GF-D8 (cell line): ENCODE measurements around the gene PAMR1.
"Not testable (repeated sequence)": the region's sequence is repeated elsewhere in the genome, so short reads cannot be mapped to it uniquely, and the experiment has no call there.

Experiments
- DNase-seq: peaks from one replicate; lab custom pipeline; 2025; lab: John Stamatoyannopoulos, UW

PAMR1 gene

GRCh38 chr11:35543481-35543880 is 18.1 kb upstream of the PAMR1 start:
- DNase-seq = no peak

DNA sequence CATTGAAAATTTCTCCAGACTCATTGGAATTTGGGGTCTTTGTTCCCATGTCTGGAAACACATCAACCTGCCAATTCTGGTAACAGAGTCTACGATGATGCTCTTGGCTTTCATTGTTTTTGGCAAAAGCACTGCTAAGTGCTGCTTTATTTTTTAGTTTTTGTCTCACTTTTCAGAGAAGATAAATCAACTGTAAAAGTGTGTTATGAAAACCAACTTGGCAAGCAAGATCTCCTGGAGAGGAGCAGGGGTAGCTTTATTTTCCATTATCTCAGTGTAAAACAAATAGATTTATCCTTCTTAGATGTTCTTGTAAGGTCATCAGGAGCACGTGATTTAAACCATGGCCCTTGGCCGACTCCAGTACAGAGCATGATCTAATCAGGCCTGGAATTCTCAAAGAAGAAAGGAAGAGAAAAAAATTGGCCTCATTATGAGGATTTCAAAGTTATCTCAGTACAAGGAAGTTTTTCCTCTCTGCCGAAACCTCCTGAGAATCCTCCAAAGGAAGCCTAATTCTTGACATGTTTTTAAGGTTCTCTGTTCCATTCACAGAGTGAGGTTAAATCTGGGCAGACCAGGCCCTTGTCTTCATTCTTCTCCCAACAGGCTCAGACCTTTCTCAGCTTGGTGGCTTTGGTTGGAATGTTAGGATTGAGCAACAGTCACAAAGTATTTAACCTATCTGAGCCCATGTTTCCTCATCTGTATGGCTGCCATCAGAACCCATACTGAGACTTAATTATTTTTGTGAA is 16.4 kb upstream of the PAMR1 start:
- DNase-seq = no peak

- DNase-seq = no peak
Measured at GRCh38 chr11:35540526-35540925, 15.1 kb upstream of the PAMR1 start.

DNA sequence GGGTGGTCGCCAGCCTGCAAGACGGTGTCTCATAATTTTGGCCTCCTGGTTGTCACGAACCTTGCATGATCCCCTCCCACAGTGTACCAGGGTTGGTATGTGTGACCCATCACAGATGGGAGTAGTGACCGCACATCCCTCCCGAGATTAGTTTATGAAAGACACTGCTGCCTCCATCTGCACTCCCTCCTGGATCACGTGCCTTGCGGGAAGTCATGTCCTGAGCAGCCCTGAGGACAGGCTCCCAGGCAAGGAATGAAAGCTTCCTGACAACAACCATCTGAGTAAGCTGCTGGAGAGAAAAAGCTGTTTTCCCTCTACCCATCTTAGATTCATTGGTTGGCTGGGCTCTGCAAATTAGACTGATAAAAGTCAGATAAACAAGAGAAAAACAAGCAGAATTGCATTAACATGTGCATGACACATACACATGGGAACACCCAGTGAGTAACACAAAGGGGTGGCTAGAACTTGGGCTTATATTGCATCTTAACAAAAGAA is 14.4 kb upstream of the PAMR1 start:
- DNase-seq = no peak

- no peak for DNase-seq
Measured at GRCh38 chr11:35539256-35539655, 13.8 kb upstream of the PAMR1 start.

- no peak for DNase-seq
Measured at GRCh38 chr11:35536470-35536869, 11.1 kb upstream of the PAMR1 start.

DNA sequence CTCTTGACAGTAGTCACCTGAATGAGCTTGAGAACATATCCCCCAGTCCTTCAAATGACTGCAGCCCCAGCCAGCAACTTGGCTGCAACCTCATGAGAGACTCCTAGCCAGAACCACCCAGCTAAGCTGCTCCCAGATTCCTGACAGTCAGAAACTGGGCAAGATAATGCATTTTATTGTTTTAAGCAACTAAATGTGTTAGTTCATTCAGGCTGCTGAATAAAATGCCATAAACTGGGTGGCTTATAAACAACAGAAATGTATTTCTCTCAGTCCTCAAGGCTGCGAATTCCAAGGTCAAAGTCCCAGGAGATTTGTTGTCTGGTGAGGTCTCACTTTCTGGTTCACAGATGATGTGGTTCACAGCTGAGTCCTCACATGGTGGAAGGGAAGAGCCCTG is 5.8 kb upstream of the PAMR1 start:
- no peak for DNase-seq

GRCh38 chr11:35529971-35530495 is 4.6 kb upstream of the PAMR1 start:
- no peak for DNase-seq

DNA sequence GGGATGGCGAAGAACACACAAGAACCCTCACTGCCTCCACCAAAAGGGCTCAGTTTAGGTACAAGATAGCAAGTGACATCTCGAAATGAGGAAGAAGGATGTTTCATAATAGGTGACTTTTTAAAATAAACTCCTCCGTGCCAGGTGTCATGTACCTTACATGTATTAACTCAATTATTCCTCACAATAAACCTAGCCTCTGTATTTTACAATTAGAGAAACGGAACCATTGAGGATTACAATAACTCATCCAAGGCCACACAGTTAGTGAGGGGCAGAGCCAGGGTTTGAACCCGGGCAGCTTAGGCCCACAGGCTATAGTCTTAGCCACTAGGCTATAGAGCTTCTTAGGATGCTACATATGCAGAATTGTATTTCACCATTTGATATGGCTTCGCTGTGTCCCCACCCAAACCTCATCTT is 965 bp upstream of the PAMR1 start:
- no peak for DNase-seq

DNA sequence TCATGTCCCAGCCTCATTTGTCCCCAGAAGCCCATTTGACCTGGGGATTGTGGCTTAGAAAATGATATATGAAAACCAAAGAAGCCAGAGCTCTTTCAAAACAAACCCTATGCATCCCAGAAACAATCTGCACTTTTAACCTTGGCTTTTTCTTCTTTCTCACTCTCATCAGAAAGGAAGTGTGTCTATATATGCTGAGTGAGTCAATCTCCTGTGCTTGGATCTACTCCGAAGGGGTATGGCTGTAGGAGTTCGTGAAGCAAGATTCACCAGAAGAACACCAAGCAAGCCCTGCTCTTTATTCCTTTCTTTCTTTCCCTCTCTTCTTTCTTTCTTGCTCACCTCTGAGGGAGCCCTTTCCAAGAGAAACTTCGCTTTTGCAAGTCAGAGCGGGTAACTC is 636 bp downstream of the PAMR1 start:
- DNase-seq = no peak

GRCh38 chr11:35523861-35524260 is 1.6 kb downstream of the PAMR1 start:
- DNase-seq = no peak

DNA sequence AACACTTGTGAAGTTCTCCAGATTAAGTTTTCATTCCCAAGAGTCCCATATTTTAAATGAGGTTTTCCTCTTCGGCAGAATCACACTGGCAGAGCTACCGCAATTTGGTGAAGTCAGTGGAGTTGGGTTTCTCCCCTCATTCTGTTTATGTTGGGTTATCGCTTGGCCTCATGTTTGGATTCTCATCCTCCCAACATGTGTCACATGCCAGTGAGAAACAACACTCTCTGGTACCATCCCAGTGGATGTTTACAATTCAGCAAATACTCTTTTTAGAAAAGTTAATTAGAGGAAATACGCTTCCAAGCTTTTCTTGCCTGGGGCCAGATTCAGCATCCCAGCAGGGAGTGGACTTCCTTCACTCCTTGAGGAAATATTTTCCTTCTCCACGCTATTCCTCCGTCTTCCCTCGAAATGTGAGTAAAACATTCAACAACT is 2.1 kb downstream of the PAMR1 start:
- no peak for DNase-seq

- not testable (repeated sequence) for DNase-seq
Measured at GRCh38 chr11:35522091-35522490, 3.3 kb downstream of the PAMR1 start.

DNA sequence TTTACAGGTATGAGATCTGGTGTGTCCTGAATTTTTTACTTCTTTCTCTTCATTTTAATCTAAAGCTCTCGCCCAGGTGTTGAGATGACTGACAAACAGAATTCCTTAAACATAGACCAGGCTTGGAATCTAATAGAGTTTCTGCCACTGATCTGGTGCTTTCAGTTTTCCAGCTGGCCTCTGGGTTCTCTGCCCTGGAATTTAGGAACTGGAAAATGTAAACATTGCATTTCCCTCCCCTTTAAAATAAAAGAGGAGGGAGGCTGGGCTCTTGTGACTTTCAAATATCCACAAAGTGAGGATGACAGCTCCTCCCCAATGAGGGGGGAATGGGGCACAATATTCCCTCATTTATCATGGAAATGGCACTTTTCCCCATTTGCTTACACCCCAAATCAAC is 5.0 kb downstream of the PAMR1 start:
- DNase-seq = no peak

DNA sequence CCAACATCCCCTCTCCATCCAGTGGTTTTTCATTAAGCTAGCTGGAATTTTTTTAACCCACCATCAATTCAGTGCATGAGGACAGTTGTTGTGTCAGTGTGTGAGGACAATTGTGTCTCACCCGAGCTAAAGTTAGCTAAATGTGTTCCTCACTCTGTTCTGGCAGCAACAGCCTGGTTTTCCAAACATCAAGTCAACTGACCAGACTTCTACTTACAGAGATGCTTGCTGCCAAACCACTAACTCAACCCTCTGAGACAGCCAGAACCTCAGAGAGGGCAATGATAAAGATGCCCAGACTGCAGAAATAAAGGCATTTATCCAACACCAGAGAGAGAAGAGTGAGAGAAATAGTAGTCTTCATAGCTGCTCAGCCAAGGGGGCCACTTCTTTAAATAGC is 6.7 kb downstream of the PAMR1 start:
- no peak for DNase-seq

- DNase-seq = no peak
Measured at GRCh38 chr11:35517481-35517880, 7.9 kb downstream of the PAMR1 start.

GRCh38 chr11:35516403-35516802 is 9.0 kb downstream of the PAMR1 start:
- DNase-seq = no peak

DNA sequence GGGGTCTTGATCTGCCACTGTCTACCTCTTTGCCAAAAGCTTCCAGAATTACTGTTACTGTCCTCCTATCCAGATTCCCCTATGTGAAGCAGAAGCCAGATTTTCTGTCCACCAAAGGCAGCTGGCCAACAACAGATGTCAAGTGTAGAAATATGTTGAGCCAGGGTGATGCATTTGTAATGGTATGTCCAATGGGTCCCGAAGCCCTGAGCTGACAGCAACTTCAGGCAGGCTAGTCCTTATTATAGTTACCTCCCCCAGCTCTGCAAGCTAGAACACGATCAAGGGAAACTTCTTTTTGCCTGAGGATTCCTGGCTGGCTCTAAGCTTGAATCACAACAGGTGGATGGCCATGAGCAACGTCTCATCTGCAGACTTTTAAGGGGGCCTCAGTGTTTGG is 10.2 kb downstream of the PAMR1 start:
- no peak for DNase-seq

DNA sequence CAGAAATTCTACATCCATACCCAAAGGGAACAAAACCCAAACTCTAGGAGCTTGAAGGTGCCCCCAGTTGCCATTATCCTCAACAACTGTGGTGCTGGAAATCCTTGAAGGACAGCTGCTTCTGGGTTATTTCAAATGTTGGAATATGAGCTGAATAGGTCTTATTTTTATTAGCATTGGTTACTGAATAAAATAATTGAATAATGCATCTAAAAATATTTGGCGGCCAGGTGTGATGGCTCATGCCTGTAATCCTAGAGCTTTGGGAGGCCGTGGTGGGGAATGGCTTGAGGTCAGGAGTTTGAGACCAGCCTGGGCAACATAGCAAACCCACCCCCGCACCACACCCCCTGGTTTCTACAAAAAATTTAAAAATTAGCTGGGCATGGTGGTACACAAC is 10.9 kb downstream of the PAMR1 start:
- DNase-seq = no peak

- no peak for DNase-seq
Measured at GRCh38 chr11:35511666-35512065, 13.8 kb downstream of the PAMR1 start.

DNA sequence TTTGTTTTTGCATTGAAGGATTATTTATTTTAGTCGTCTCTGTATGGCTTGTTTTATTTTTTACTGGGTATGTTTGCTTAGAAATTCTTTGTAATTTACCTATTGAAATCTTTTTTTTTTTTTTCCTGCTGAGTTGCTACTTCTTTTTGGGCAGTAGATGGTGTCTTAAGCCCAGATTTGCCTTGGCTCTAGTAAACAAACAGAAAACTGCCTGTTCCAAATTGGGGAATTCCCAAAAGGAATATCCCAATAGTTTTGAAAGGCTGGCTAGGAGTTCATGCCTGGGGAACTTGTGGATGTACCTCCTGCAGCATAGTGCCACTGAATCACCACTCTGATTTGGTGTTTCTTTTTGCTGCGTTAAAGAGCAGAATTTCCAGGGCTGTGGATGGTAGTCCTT is 17.7 kb downstream of the PAMR1 start:
- no peak for DNase-seq

GRCh38 chr11:35501776-35502175 is 23.6 kb downstream of the PAMR1 start:
- no peak for DNase-seq

DNA sequence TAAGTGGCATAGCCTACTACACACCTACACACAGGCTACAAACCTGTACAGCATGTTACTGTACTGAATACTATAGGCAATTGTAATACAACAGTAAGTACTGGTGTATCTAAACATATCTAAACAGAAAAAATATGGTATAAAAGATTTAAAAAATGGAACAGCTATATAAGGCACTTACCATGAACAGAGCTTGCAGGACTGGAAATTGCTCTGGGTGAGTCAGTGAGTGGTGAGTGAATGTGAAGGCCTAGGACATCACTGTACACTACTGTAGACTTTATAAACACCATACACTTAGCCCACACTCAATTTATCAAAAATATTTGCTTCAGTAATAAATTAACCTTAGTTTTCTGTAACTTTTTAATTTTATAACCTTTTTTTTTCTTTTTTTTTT is 24.7 kb downstream of the PAMR1 start:
- no peak for DNase-seq

GRCh38 chr11:35496416-35496815 is 29.0 kb downstream of the PAMR1 start:
- DNase-seq = no peak
